Smooth muscle cell (in vitro differentiated cells): Measurements from ENCODE around the gene DAPK2. TPM values are rescaled to one million over a fixed set of nuclear protein-coding genes. Genes with fewer than 3 reads are reported as not detected.

ENCODE experiments used
- DNase-seq: peaks from one replicate; lab custom pipeline; 2025; ENCODE audit not compliant: unreplicated experiment; lab: John Stamatoyannopoulos, UW
- H2AFZ ChIP-seq: fragments of 200-600 bp; sonication (generic); 2 replicates; pipeline ENCODE4 v1.6.0; 2016; ENCODE audit warnings: antibody characterized with exemption, low read depth, mild to moderate bottlenecking
- H3F3A ChIP-seq: fragments of 200-600 bp; sonication (generic); 2 replicates; pipeline ENCODE4 v1.6.0; 2017; ENCODE audit warnings: antibody characterized with exemption, low read depth
- H3K27ac ChIP-seq: fragments of 200-600 bp; sonication (generic); 2 replicates; pipeline ENCODE4 v1.5.1; 2016; ENCODE audit warnings: low read depth, mild to moderate bottlenecking
- H3K27me3 ChIP-seq: fragments of 200-600 bp; sonication (generic); 2 replicates; pipeline ENCODE4 v1.6.1; 2016; ENCODE audit warnings: low read depth, mild to moderate bottlenecking
- H3K36me3 ChIP-seq: fragments of 200-600 bp; sonication (generic); 2 replicates; pipeline ENCODE4 v1.5.1; 2016; ENCODE audit warnings: low read depth
- H3K4me1 ChIP-seq: fragments of 200-600 bp; sonication (generic); 2 replicates; pipeline ENCODE4 v1.5.1; 2016; ENCODE audit warnings: low read depth
- H3K4me2 ChIP-seq: fragments of 200-600 bp; sonication (generic); 2 replicates; pipeline ENCODE4 v1.6.0; 2016; ENCODE audit warnings: mild to moderate bottlenecking
- H3K4me3 ChIP-seq: fragments of 200-600 bp; sonication (generic); 2 replicates; pipeline ENCODE4 v1.5.1; 2016; ENCODE audit warnings: mild to moderate bottlenecking
- H3K79me2 ChIP-seq: fragments of 200-600 bp; sonication (generic); 2 replicates; pipeline ENCODE4 v1.6.0; 2016; ENCODE audit warnings: low read depth, mild to moderate bottlenecking
- H3K9ac ChIP-seq: fragments of 200-600 bp; sonication (generic); 2 replicates; pipeline ENCODE4 v1.6.0; 2016; ENCODE audit warnings: low read depth
- H3K9me3 ChIP-seq: fragments of 200-600 bp; sonication (generic); replicated peaks from 2 replicates; pipeline ENCODE4 v1.5.1; 2016; ENCODE audit warnings: low read depth
- H4K20me1 ChIP-seq: fragments of 200-600 bp; sonication (generic); 2 replicates; pipeline ENCODE4 v1.6.0; 2016; ENCODE audit warnings: low read depth
- WGBS: methylation state at CpG from one replicate; pipeline ENCODE4 v1.1.7; 2016; ENCODE audit warnings: low lambda C conversion rate; 5-methylcytosine and 5-hydroxymethylcytosine counted together
- polyA plus RNA-seq: library from polyadenylated mRNA; unstranded; fragments of >200 nt; fragmentation: Nextera tagmentation; extraction: Ambion mirVana; gene quantifications from 2 replicates; pipeline ENCODE4 v1.2.1, GENCODE V29; 2016
- total RNA-seq: library from RNA; depleted of rRNA; stranded (reverse); fragments of >200 nt; gene quantifications from 2 replicates; pipeline ENCODE4 v1.2.3, GENCODE V29; 2014
- TF ChIP-seq, protein P1 (sequence below): fragments of 200-600 bp; sonication (generic); IDR thresholded peaks from 2 replicates; pipeline ENCODE4 v1.5.1; 2017; ENCODE audit warnings: borderline replicate concordance, mild to moderate bottlenecking, antibody characterized with exemption; ENCODE audit not compliant: insufficient read depth, poor library complexity, severe bottlenecking

The DAPK2 gene
- total and polyA plus RNA-seq, 2 experiments from 2014 or later: not detected

DNA sequence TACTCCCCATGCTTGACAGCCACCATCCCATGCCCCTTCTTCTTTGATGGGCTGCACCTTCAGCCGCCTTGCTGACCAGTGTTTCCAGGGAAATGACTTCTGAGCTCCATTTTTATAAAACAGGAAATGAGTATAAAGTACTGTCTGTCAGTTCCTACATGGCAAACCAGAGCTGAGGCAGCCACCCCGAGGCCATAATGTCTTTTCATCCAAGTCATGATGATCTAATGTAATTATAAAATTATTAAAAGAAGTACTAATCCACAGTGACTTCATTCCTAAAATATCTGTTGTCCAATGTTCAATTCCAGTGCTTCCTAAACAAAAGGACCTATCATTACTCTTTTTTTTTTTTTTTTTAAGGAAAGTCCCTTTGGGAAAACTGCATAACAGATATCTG, 137.3 kb downstream of the DAPK2 start:
- DNase-seq: no peak
- Histone ChIP-seq H3K9ac (no peak overlapping the region), H3K4me1 (peaks cover 4% of the 10 kb centered on the region), H3K4me2 (no peak overlapping the region), H3K9me3 (no peaks in the 10 kb centered on the region), H3K36me3 (no peaks in the 10 kb centered on the region), H4K20me1 (no peaks in the 10 kb centered on the region), H3K79me2 (no peaks in the 10 kb centered on the region), H3F3A (no peaks in the 10 kb centered on the region), H3K4me3 (no peak overlapping the region), H3K27ac (no peak overlapping the region), H3K27me3 (peaks cover 3% of the 10 kb centered on the region), H2AFZ (no peak overlapping the region)
- WGBS: 92% methylated on average over 2 of the region's 2 CpGs
- TF ChIP-seq, protein P1, sequence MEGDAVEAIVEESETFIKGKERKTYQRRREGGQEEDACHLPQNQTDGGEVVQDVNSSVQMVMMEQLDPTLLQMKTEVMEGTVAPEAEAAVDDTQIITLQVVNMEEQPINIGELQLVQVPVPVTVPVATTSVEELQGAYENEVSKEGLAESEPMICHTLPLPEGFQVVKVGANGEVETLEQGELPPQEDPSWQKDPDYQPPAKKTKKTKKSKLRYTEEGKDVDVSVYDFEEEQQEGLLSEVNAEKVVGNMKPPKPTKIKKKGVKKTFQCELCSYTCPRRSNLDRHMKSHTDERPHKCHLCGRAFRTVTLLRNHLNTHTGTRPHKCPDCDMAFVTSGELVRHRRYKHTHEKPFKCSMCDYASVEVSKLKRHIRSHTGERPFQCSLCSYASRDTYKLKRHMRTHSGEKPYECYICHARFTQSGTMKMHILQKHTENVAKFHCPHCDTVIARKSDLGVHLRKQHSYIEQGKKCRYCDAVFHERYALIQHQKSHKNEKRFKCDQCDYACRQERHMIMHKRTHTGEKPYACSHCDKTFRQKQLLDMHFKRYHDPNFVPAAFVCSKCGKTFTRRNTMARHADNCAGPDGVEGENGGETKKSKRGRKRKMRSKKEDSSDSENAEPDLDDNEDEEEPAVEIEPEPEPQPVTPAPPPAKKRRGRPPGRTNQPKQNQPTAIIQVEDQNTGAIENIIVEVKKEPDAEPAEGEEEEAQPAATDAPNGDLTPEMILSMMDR: no peak

DNA sequence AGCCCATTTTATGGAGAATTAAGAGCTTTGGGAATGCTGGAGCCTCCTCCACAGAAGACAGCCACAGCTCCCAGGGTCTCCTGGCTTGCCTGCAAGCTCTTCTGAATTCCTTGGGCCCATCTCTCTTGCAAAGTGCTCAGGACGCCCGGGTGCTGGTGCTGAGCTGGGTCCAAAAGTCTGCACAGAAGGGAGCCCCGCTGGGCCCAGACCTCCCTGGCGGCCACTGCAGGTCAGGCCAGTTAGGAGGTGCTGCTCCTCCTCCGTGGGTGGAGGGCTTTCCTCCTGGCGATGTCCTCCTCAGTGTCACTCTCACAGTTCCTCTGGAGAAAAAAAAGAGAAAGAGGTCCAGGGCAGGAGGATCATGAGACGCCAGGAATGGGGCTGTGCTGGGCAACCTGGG, 138.0 kb downstream of the DAPK2 start:
- TF ChIP-seq, protein P1: no peak

DNA sequence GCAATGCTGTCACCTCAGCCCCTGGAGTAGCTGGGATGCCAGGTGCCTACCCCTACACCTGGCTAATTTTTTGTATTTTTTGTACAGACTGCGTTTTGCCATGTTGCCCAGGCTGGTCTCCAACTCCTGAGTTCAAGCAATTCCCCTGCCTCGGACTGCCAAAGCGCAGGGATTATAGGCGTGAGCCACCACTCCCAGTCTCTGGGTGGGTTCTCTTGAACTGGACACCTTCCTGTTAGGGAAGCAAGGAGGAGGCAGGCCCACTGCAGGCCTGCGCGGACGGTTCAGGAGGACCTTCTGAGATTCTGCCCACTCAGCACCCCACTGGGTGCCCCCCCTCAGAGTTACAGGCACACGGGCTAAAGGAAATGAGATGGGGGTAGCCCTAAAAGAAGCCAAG, 138.8 kb downstream of the DAPK2 start:
- H3K4me1 ChIP-seq: peaks cover 5% of the 10 kb centered on the region
- no peak overlapping the region for H3K4me2 ChIP-seq
- no peak for DNase-seq
- H3K79me2 ChIP-seq: no peaks in the 10 kb centered on the region
- no peaks in the 10 kb centered on the region for H4K20me1 ChIP-seq
- no peak overlapping the region for H2AFZ ChIP-seq
- no peak overlapping the region for H3K4me3 ChIP-seq
- no peak overlapping the region for H3K9ac ChIP-seq
- H3K9me3 ChIP-seq: no peaks in the 10 kb centered on the region
- no peaks in the 10 kb centered on the region for H3F3A ChIP-seq
- TF ChIP-seq, protein P1: no peak
- peaks cover 3% of the 10 kb centered on the region for H3K27me3 ChIP-seq
- no peak overlapping the region for H3K27ac ChIP-seq
- 96% methylated on average over 8 of the region's 8 CpGs for WGBS
- H3K36me3 ChIP-seq: no peaks in the 10 kb centered on the region

More for the DNA sequence above, 138.0 kb downstream of the DAPK2 start:
- Histone ChIP-seq H3K36me3 (no peaks in the 10 kb centered on the region), H3F3A (no peaks in the 10 kb centered on the region), H3K79me2 (no peaks in the 10 kb centered on the region), H3K27ac (no peak overlapping the region), H3K4me3 (no peak overlapping the region), H3K27me3 (peaks cover 3% of the 10 kb centered on the region), H3K9me3 (no peaks in the 10 kb centered on the region), H4K20me1 (no peaks in the 10 kb centered on the region), H2AFZ (no peak overlapping the region), H3K4me2 (no peak overlapping the region), H3K9ac (no peak overlapping the region), H3K4me1 (peaks cover 5% of the 10 kb centered on the region)
- DNase-seq: no peak
- 96% methylated on average over 7 of the region's 7 CpGs for WGBS

DNA sequence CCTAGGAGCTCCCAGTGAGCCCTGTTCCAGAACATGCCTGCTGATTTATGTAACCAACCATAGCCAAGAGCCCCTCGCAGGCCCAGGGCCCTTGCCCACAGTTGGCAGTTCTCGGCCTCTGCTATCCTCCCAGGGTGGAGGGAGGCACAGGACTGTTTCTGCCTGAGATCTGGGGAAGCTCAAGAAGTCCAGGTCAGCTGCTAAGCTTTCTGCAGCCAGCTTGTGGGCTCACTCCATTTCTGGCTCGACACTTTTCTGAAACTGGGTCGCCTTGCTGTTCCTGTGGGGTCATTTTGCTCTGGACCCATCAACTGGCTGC, 140.1 kb downstream of the DAPK2 start:
- H3K4me1 ChIP-seq: peaks cover 5% of the 10 kb centered on the region
- DNase-seq: no peak

More for the DNA sequence above, 140.1 kb downstream of the DAPK2 start:
- Histone ChIP-seq H3K79me2 (no peaks in the 10 kb centered on the region), H2AFZ (no peak overlapping the region), H3F3A (no peaks in the 10 kb centered on the region), H3K9me3 (no peaks in the 10 kb centered on the region), H3K27ac (no peak overlapping the region), H3K9ac (no peak overlapping the region), H3K4me3 (no peak overlapping the region), H3K27me3 (peaks cover 3% of the 10 kb centered on the region), H3K36me3 (no peaks in the 10 kb centered on the region), H4K20me1 (no peaks in the 10 kb centered on the region), H3K4me2 (no peak overlapping the region)
- WGBS: 79% methylated on average over 4 of the region's 4 CpGs
- TF ChIP-seq, protein P1: no peak
